Esophagus squamous epithelium (tissue), 5 donors: Measurements from ENCODE around the gene PKP1. TPM values are rescaled to one million over a fixed set of nuclear protein-coding genes. Genes with fewer than 3 reads are reported as not detected.

Source experiments
- DNase-seq: peaks from one replicate; lab custom pipeline; 2025; lab: John Stamatoyannopoulos, UW
- H3K27ac ChIP-seq, 4 donors: fragments of 200-600 bp; sonication (generic); one replicate each; pipeline ENCODE4 v1.5.1; 2016 to 2019; ENCODE audit warnings: mild to moderate bottlenecking in 1 of 4
- H3K27me3 ChIP-seq, 4 donors: fragments of 200-600 bp; sonication (generic); 1 replicate in 3 of 4; 2 replicates in 1 of 4; pipeline versions ENCODE4 v1.5.1 to v1.6.0; 2017 to 2021; ENCODE audit warnings: antibody characterized with exemption in 1 of 4
- H3K36me3 ChIP-seq, 3 donors: fragments of 200-600 bp; sonication (generic); one replicate each; pipeline ENCODE4 v1.5.1; 2016 to 2019
- H3K4me1 ChIP-seq, 3 donors: fragments of 200-600 bp; sonication (generic); one replicate each; pipeline ENCODE4 v1.5.1; 2017 to 2019
- H3K4me3 ChIP-seq, 4 donors: fragments of 200-600 bp; sonication (generic); 1 replicate in 3 of 4; 2 replicates in 1 of 4; pipeline ENCODE4 v1.5.1; 2016 to 2019; ENCODE audit warnings: mild to moderate bottlenecking in 2 of 4, moderate library complexity in 1 of 4
- H3K9me3 ChIP-seq, 3 donors: fragments of 200-600 bp; sonication (generic); one replicate each; pipeline ENCODE4 v1.5.1; 2016 to 2019
- POLR2A ChIP-seq, 4 donors: fragments of 450-650 bp; IDR thresholded peaks; one replicate each; pipeline ENCODE4 v1.6.1; 2017; ENCODE audit warnings: antibody characterized with exemption in 4 of 4, mild to moderate bottlenecking in 4 of 4, moderate library complexity in 3 of 4
- WGBS, 2 donors: methylation state at CpG; one replicate each; pipeline ENCODE4 v1.1.5; 2018; 5-methylcytosine and 5-hydroxymethylcytosine counted together
- intact Hi-C: fragments of 100-400 bp; cut with DNase I; formaldehyde crosslinking; loops from one replicate; pipeline ENCODE4 v1.15.0; 2022
- total RNA-seq, 4 donors: library from RNA; depleted of rRNA; stranded (reverse); fragments of >200 nt; gene quantifications; one replicate each; pipeline ENCODE4 v1.1.0, GENCODE V29; 2016
- TF ChIP-seq, protein P1 (sequence below), 6 experiments: fragments of 450-650 bp in 4 of 6; fragments of 200-600 bp in 2 of 6; sonication (generic) in 2 of 6; IDR thresholded peaks; one replicate each; pipeline ENCODE4 v1.5.1; 2016 to 2019; ENCODE audit warnings: antibody characterized with exemption in 6 of 6, mild to moderate bottlenecking in 4 of 6, moderate library complexity in 4 of 6
- donor health status: DM: yes; HTN: yes; CAD: no.

PKP1 gene
- total RNA-seq, 4 donors from 2014 or later, result 263 to 706 (median 410) TPM

DNA sequence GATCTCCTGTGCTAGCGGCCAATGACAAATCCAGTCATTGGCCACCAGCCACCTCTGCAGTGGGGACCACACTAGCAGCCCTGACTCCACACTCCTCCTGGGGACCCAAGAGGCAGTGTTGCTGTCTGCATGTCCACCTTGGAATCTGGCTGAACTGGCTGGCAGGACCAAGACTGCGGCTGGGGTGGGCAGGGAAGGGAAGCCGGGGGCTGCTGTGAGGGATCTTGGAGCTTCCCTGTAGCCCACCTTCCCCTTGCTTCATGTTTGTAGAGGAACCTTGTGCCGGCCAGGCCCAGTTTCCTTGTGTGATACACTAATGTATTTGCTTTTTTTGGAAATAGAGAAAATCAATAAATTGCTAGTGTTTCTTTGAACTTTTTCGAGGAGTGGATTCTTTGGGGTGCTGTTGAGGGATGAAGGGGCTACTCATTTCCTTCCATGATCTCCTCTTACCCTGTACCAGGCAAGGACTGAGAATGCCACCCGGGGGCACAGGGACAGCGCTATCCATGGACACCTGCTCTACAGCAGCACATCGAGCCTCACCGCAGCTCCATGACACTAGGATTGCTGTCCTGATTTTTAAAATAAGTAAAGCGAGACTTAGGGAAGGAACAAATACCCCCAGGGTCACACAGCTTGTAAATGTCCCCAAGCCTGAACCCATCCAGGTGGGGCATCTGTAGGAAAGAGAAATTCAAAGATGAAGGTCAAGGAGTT is 49.5 kb downstream of the PKP1 start:
- Histone ChIP-seq H3K36me3 (peaks cover 0 to 50% (median 9%) of the 10 kb centered on the region in 3 donors), H3K4me3 (no peak overlapping the region), H3K9me3 (no peaks in the 10 kb centered on the region), H3K27ac (peak overlapping the region in 2 of 4 donors; percentile 76 to 79), H3K27me3 (no peaks in the 10 kb centered on the region), H3K4me1 (peaks cover 4 to 86% (median 5%) of the 10 kb centered on the region in 3 donors)
- TF ChIP-seq, protein P1, sequence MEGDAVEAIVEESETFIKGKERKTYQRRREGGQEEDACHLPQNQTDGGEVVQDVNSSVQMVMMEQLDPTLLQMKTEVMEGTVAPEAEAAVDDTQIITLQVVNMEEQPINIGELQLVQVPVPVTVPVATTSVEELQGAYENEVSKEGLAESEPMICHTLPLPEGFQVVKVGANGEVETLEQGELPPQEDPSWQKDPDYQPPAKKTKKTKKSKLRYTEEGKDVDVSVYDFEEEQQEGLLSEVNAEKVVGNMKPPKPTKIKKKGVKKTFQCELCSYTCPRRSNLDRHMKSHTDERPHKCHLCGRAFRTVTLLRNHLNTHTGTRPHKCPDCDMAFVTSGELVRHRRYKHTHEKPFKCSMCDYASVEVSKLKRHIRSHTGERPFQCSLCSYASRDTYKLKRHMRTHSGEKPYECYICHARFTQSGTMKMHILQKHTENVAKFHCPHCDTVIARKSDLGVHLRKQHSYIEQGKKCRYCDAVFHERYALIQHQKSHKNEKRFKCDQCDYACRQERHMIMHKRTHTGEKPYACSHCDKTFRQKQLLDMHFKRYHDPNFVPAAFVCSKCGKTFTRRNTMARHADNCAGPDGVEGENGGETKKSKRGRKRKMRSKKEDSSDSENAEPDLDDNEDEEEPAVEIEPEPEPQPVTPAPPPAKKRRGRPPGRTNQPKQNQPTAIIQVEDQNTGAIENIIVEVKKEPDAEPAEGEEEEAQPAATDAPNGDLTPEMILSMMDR (IDR thresholded peaks at IDR 0.05), result no peak
- no peak for TF ChIP-seq POLR2A (IDR thresholded peaks at IDR 0.05)
- WGBS, 2 donors, result 86 to 88% methylated on average over 7 of the region's 10 CpGs
- DNase-seq, result no peak
- intact Hi-C loops, result no loop called here

DNA sequence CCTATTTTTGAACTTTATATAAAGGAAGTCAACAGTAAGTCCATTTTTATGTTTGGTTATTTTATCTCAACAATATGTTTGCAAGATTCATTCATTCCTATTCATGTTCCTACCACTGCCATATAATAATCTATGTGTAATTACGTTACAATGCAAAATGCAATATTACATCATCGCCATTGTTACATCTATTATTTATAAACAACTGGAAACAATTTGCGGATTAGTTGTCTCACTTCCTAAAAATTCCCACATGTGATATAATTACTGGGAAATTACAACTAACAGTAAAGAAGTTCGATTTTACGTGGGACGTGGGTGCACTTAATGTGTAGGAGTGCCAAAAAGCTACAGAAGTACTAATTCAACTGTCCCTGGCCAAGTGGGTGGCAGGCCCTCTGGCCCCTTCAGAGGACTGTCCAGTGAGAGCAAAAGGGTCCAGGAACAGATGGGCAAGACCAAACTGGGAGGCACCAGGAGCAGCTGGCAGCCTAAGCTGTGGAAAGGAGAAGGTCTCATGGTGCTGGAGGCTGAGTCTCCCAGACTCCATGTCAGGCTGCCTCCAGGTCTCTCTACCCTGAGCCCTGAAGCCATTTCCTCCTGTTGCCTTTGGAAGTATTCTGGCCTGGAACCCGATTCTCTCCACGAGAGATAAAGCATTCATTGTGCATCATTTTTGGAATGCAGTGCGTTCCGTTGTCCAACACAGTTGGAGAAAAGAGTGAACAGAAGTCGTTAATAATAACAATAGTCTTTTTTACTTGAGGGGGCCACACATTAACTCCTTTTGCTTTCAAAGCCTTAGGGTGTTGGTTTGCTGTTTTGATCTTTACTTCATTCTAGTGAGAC is 51.2 kb downstream of the PKP1 start:
- Histone ChIP-seq H3K4me1 (peaks cover 4 to 69% (median 5%) of the 10 kb centered on the region in 3 donors), H3K27ac (peak overlapping the region; percentile 62 to 79 (median 73)), H3K9me3 (no peaks in the 10 kb centered on the region), H3K27me3 (no peaks in the 10 kb centered on the region), H3K4me3 (no peak overlapping the region), H3K36me3 (peaks cover 0 to 32% (median 5%) of the 10 kb centered on the region in 3 donors)
- no peak for DNase-seq
- intact Hi-C loops, result no loop called here
- TF ChIP-seq, protein P1 (IDR thresholded peaks at IDR 0.05), result no peak
- no peak for TF ChIP-seq POLR2A (IDR thresholded peaks at IDR 0.05)
- 51 to 54% methylated on average over 11 of the region's 11 CpGs for WGBS, 2 donors

DNA sequence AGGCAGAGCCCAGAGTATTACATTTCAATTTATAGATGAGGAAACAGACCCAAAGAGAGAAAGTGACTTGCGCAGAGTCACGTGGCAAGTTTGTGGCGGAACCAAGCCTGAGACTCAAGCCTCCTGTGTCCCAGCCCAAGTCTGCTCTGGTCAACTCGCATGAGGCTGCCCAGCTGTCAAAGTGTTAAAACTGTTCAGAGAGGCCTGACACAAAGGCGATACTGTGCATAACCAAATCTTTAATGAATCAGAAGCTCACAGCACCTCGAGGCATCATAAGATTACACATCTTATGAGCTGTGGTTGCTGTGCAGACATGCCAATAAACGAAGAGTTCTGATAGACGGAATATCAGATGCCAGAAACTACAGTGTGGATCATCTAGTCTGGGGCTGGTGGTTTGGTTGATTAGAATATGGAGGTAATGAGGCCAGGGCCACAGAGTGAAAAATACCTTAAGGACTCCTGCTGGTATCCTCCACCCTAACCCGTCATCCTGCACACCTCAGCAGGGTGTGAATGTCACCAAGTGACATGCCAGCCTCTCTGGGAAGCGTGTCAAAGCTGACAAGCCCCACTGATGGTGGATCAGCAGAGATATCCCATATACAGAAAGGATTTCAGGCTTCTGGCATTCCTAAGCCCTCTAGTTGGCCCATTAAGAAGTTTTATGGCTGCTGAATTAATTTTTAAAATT is 52.0 kb downstream of the PKP1 start:
- intact Hi-C loops, result no loop called here
- peaks cover 0 to 24% (median 5%) of the 10 kb centered on the region in 3 donors for H3K36me3 ChIP-seq

DNA sequence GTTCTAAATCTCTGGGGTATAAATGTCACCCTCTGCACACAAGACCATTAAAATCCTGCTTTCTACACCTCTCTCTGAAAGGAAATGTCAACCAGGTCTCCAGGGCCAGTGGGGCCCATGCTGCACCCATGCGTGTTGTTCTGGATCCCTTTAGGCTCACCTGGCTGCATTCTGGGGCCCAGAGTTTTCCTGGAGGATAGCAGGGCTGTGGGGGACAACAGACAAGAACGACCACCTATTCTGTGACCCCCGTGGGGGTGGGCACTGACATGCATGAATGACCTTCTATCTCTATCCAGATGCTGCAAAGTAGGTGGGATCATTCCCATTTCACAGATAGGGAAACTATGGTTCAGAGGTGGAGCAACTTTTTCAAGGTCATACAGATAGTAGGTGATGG is 52.6 kb downstream of the PKP1 start:
- 75 to 77% methylated on average over 2 to 3 of the region's 3 CpGs for WGBS, 2 donors

More for the DNA sequence above, 52.0 kb downstream of the PKP1 start:
- Histone ChIP-seq H3K27ac (peak overlapping the region in 3 of 4 donors; percentile 70 to 79 (median 76)), H3K4me3 (no peak overlapping the region), H3K4me1 (peaks cover 4 to 61% (median 5%) of the 10 kb centered on the region in 3 donors), H3K9me3 (no peaks in the 10 kb centered on the region), H3K27me3 (no peaks in the 10 kb centered on the region)
- TF ChIP-seq POLR2A (IDR thresholded peaks at IDR 0.05), result no peak
- TF ChIP-seq, protein P1 (IDR thresholded peaks at IDR 0.05), result no peak
- 26 to 65% methylated on average over 9 to 10 of the region's 10 CpGs for WGBS, 2 donors
- no peak for DNase-seq

More for the DNA sequence above, 52.6 kb downstream of the PKP1 start:
- TF ChIP-seq, protein P1 (IDR thresholded peaks at IDR 0.05), result no peak
- no peak for TF ChIP-seq POLR2A (IDR thresholded peaks at IDR 0.05)
- no peak for DNase-seq
- no peaks in the 10 kb centered on the region for H3K27me3 ChIP-seq
- no peak overlapping the region for H3K4me3 ChIP-seq
- peaks cover 4 to 55% (median 5%) of the 10 kb centered on the region in 3 donors for H3K4me1 ChIP-seq
- H3K9me3 ChIP-seq, result no peaks in the 10 kb centered on the region
- H3K27ac ChIP-seq, result peak overlapping the region in 3 of 4 donors; percentile 23 to 79 (median 76)
- intact Hi-C loops, result no loop called here
- peaks cover 0 to 18% (median 5%) of the 10 kb centered on the region in 3 donors for H3K36me3 ChIP-seq
